ENCODE results near the gene TXNDC8.

GRCh38 chr9:110346325-110346724 lies 8.7 kb upstream of the TXNDC8 start:
- no peak for TF ChIP-seq EZH2 (IDR thresholded peaks at IDR 0.05)
- TF ChIP-seq FOXP2 (optimal IDR thresholded peaks at IDR 0.05; ENCODE audit: control extremely low read depth, extremely low read length, insufficient read depth), result no peak

All from SK-N-MC (cell line).